Measurements from ENCODE around the gene TPM4.
A peak's percentile ranks its signal among the peaks of the same experiment; 100 is the strongest.

The TPM4 gene

GRCh38 chr19:16041991-16042386, 34.3 kb upstream of the TPM4 start:
- DNase-seq (ENCODE audit: low read depth), result no peak

- no peak for DNase-seq (ENCODE audit: low read depth)
Observed at GRCh38 chr19:16042533-16043085, 33.7 kb upstream of the TPM4 start.

DNA sequence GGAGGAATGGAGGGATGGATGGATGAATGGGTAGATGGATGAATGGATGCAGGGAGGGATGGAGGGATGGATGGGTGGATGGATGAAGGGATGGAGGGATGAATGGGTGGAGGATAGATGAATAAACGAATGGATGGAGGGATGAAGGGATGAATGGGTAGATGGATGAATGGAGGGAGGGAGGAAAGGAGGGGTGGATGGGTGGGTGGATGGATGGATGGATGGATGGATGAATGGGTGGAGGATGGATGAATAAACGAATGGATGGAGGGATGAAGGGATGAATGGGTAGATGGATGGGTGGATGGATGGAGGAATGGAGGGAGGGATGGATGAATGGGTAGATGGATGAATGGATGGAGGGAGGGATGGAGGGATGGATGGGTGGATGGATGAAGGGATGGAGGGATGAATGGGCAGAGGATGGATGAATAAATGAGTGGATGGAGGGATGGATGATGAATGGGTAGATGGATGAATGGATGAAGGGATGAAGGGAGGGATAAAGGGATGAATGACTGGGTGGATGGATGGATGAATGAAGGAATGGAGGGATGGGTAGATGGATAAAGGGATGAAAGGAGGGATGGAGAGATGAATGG, 33.0 kb upstream of the TPM4 start:
- DNase-seq (ENCODE audit: low read depth), result no peak

- no peak for DNase-seq (ENCODE audit: low read depth)
Observed at GRCh38 chr19:16044746-16045145, 31.5 kb upstream of the TPM4 start.

DNA sequence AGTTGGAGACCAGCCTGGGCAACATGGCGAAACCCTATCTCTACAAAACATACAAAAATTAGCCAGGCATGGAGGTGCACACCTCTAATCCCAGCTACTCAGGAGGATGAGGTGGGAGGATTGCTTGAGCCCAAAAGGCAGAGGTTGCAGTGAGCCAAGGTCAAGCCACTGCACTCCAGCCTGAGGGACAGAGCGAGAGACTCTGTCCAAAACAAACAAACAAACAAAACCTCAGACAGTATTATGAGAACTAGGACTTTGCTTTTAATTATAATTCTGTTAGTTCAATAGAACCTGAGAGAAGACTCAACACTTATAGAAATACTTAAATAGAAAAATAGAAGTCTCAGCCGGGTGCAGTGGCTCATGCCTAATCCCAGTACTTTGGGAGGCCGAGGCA, 31.1 kb upstream of the TPM4 start:
- DNase-seq (ENCODE audit: low read depth), result no peak

DNA sequence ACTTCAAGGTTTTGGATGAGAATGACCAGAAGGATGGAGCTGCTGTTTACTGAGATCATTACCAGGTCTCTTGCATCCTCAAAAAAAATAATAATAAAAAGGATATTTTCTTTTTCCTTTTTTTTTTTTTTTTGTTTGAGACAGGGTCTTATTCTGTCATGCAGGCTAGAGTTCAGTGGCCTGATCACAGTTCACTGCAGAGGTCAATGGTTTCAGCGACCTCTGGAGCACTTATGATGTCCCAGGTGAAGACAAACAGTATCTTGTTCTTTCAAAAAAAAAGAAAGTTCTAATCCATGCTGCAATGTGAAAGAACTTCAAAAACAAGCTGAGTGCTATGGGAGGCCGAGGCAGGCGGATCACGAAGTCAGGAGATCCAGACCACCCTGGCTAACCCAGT, 30.4 kb upstream of the TPM4 start:
- no peak for DNase-seq (ENCODE audit: low read depth)

DNA sequence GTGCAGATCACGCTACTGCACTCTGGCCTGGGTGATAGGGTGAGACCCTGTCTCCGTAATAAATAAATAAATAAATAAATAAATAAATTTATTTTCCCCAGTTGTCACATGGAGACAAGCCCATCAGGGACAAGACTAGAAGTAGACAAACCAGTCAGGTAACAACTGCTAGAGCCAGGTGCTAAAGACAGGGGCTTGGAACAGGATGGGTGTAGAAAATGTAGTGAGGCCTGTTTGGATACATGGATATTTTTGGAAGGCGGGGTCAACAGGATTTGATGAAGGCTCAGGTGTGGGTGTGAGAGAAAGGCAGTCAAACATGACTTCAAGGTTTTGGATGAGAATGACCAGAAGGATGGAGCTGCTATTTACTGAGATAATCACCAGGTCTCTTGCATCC, 27.7 kb upstream of the TPM4 start:
- no peak for DNase-seq (ENCODE audit: low read depth)

DNA sequence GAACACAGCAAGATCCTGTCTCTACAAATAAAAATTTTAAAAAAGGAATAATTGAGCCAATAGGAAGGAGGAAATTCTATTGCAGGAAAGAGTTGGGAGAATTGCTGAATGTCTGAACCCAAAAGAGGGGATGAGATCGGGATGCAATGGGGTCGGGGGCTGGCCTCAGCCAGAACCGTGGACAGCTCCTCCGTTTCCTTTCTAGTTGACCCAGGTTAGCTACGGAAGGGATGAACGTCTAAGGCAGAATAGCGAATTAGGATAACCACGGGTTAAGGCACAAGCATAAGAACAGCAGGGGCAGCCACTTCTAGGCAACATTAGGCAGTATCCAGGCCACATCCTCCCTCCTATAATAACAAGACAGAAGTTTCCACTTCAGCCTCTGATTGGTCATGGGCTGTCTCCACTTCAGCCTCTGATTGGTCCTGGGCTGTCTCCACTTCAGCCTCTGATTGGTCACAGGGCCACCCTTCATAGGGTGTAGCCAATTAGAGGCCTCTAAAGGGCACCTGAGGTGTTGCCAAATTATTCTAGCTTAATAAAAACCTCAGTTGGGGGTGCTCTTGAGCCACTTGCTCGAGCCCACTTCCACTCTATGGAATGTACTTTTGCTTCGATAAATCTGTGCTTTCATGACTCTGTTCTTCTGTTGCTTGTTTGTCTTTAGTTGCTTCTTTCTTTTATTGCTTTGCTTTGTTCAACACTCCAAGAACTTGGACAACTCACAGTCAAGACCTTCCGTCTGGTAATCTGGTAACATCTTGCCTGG, 24.9 kb upstream of the TPM4 start:
- DNase-seq (ENCODE audit: low read depth), result no peak

- no peak for DNase-seq (ENCODE audit: low read depth)
Observed at GRCh38 chr19:16052353-16052752, 23.9 kb upstream of the TPM4 start.

- DNase-seq (ENCODE audit: low read depth), result no peak
Observed at GRCh38 chr19:16057062-16057461, 19.2 kb upstream of the TPM4 start.

DNA sequence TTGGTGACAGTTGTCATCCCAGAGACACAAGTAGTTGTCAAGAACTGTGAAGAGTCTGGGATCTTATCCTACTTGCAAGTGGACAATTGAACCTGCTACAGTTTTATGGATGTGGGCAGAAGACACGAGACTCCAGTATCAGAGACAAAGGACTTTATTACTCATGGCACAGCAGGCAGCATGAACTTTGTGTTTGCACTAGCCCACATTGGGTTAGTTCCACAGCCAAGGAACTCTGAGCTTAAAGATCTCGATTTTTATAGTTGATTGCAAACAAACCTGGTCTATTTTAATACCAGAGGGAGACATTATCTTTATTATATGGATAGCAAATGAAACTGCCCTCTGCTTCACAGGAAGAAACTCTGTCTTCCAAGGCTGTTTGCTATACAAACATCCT, 16.0 kb upstream of the TPM4 start:
- DNase-seq (ENCODE audit: low read depth), result no peak

DNA sequence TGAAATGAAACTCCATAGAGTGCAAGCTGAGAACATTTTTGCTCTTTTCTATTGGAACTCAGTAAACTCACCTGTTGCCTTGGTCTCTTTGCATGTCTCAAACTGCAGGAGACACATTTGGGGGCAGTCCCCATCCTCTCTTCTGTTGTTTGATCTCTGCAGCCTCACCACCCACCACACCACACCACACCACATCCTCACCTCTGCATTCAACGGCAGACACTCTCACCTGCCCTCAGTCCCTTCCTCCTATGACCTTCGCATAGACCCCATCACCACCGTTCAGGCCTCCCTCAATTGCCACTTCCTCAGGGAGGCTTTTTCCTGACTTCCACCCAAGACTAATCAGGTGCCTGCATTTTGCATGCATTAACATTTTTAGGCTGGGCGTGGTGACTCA, 14.4 kb upstream of the TPM4 start:
- DNase-seq (ENCODE audit: low read depth), result no peak

- no peak for DNase-seq (ENCODE audit: low read depth)
Observed at GRCh38 chr19:16062789-16063188, 13.5 kb upstream of the TPM4 start.

DNA sequence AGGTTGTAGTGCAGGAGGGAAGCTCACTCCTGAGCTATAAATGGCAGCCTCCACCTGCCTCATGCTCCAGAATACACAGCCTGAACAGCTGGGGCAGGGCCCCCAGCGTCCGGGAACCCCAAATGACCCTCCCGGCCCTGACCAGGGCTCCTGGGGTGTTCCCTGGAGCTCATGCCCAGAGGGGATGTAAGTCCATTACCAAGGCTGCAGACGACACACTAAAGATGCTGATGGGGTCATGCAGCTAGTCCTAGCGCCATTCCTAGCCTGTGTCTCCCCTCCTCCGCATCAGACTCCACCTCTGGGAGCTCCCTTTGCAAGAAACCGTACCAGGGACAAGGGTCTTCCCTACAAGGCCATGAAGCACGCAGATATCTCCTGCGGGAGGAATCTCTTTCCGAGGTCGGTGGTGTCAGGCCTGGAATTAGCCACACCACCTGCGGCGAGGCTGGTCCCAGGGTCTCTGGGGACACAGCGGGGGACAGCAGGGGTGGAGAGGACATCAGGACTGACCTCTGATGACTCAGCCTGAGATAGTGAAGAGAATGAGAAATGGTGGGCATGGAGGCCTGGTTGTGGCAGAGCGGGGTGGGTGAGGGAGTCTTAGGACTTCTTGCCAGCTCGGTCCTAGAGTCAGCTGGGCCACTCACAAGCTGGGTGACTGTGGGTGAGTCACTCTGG, 11.9 kb upstream of the TPM4 start:
- DNase-seq (ENCODE audit: low read depth), result no peak

DNA sequence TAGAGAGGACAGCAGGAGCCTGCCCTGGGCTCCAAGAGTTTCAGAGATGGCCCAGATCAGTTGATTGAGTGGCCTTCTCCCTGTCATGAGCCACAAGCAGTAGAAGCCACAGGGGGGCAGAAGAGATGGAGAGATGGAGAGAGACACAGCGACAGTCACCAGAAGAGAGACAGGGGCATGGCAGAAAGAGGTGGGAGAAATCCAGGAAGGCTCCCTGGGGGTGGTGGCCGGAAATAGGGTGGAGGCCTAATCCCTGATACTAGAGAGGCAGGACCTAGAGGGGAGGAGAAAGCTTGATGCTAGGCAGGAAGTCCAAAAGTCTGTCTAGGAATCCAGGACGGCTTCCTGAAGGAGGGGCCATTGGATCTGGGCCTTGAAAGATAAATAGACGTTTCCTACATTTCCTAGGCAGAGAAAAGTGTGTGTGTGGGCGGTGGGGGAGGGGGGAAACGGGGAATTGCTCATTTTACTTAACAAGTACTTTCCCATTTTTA, 9.6 kb upstream of the TPM4 start:
- no peak for DNase-seq (ENCODE audit: low read depth)

DNA sequence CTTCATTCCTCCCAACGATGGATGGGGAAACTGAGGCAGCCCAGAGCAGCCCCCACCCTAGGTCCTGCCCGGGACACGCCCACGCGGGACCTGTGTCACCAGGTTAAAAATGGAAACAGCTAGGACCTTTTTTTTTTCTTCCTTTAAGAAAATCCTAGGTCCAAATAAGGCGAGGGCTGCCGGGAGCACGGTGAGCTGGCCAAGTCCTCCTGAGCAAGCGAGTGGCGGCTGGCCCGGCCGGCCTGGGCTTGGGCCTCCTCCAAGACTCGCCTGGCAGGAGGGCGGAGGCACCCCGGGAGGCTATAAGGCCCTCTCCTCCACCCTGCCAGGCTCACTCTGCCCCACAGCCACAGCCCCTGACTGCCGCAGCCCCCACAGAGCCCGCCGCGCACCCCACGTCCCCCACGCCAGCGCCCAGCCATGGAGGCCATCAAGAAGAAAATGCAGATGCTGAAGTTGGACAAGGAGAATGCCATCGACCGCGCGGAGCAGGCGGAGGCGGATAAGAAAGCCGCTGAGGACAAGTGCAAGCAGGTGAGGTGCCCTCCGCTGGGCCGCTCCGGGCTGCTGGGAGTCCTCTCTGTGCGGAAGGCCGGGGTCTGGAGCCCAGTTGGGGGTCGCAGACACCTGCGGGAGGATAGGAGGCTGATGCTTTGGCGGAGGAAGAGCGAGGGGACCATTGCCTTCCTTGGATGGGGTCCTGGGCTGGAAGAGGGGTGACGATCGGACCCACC, 8.9 kb upstream of the TPM4 start:
- no peak for DNase-seq (ENCODE audit: low read depth)

- DNase-seq (ENCODE audit: low read depth), result no peak
Observed at GRCh38 chr19:16068696-16069259, 7.5 kb upstream of the TPM4 start.

DNA sequence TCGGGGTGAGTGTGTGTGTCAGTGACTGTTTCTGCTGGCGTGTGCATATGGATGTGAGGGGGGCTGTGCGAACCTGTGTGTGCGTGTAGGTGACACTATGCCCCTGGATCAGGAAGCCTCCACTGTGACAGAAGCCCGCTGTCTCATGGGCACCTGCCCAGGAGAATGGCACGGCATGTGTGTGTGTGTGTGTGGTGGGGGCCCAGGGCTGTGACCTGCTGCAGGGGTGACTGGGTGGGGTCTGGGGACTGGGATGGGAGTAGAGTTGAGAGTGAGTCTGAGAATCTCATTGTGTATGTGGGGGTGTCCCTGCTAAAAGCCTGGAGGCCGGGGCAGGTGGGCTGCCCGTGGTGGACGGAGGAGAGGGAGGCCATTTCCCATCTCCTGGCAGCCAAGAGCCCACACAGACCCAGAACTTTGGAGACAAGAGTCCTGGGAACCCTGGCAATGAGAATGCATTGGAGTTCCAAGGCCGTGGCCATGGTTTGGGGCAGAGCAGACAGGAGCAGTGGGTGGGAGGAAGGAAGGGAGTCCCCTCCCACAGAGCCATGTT, 6.4 kb upstream of the TPM4 start:
- no peak for DNase-seq (ENCODE audit: low read depth)

DNA sequence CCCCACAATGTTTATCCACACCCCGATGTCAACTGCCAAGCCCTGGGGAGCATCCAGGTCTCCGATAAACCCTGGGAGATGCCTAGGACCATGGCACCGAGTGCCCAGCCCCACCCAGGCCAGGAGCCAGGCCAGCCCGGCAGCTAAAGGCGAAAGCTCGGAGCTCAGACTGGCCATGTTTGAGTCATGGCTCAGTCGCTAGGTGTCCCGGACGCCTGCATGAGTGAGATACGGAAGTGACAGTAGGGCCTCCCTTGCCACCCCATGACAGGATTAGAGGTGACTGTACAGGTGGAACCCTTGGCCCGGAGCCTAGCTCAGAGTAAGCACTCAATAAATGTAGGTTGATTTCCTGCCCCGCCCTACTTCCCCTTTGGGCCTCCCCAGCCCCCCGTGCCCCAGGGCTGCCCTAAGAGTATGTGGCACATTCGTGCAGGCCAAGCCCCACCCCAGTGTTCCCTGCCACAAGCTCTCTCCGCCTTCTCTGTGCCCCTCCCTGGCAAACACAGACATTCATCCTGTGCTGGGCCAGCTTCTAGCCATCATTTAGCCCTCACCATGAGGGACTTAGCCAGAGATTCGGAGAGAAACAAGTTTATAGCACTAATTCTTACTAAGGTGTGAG, 5.8 kb upstream of the TPM4 start:
- DNase-seq (ENCODE audit: low read depth), result peak; percentile 53

GRCh38 chr19:16071072-16071691, 5.1 kb upstream of the TPM4 start:
- no peak for DNase-seq (ENCODE audit: low read depth)

- no peak for DNase-seq (ENCODE audit: low read depth)
Observed at GRCh38 chr19:16073481-16073880, 2.8 kb upstream of the TPM4 start.

All from stimulated activated CD8-positive, alpha-beta memory T cell treated with anti-CD3 and anti-CD28 coated beads, Interleukin-4, amount 100 ng/mL, for 24 hours (primary cell).